ENCODE measurements around the gene ARHGAP42.

Gene ARHGAP42

GRCh38 chr11:100791103-100791502, 104.0 kb downstream of the ARHGAP42 start:
- DNase-seq (ENCODE audit: low spot score), result no peak
- H3K27ac ChIP-seq, result no peak overlapping the region
- TF ChIP-seq, protein P1, sequence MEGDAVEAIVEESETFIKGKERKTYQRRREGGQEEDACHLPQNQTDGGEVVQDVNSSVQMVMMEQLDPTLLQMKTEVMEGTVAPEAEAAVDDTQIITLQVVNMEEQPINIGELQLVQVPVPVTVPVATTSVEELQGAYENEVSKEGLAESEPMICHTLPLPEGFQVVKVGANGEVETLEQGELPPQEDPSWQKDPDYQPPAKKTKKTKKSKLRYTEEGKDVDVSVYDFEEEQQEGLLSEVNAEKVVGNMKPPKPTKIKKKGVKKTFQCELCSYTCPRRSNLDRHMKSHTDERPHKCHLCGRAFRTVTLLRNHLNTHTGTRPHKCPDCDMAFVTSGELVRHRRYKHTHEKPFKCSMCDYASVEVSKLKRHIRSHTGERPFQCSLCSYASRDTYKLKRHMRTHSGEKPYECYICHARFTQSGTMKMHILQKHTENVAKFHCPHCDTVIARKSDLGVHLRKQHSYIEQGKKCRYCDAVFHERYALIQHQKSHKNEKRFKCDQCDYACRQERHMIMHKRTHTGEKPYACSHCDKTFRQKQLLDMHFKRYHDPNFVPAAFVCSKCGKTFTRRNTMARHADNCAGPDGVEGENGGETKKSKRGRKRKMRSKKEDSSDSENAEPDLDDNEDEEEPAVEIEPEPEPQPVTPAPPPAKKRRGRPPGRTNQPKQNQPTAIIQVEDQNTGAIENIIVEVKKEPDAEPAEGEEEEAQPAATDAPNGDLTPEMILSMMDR (conservative IDR thresholded peaks at IDR 0.05; ENCODE audit: low read depth), result no peak
- CTCF ChIA-PET, result no interaction called here
- POLR2A ChIA-PET (ENCODE audit: low non-redundant PET), result no interaction called here

DNA sequence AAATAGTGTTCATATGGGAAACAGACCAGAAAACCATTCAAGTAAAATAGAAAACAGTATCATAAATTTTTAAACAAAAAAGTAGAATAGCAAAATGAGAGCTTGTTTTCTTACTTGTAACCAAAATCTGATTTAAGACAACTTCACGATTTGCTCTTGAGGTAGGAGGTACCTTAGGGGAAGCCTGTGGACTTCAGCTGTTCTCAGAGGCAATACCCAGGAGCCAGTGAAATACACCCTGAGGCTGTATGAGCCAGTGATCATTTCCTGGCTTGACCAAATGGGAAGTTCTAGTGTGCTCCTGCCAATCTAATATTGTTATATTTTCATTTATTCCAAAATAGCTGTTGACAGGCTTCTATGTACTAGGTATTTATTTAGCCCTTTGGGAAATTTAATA, 104.8 kb downstream of the ARHGAP42 start:
- TF ChIP-seq, protein P1 (conservative IDR thresholded peaks at IDR 0.05; ENCODE audit: low read depth), result no peak
- no peak overlapping the region for H3K27ac ChIP-seq
- peak; percentile 12 for DNase-seq (ENCODE audit: low spot score)
- ChIA-PET POLR2A (ENCODE audit: low non-redundant PET) (no interaction called here), CTCF (no interaction called here)

DNA sequence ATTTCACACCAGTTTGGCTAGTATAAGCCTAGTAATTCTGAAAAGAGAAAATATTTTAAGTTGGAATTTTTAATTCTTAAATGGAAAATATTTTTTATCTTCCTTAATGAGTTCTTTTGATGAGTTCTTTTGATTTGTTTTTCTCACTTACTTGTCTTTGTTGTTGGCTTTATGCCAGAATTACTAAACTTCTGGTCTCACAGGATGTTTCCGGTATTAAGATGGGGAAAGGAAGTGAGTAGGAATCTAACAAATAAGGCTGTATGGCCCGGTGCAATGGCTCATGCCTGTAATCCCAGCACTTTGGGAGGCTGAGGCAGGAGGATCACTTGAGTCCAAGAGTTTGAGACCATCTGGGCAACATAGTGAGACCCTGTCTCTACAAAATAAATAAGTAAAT, 106.4 kb downstream of the ARHGAP42 start:
- no peak overlapping the region for H3K27ac ChIP-seq
- POLR2A ChIA-PET (ENCODE audit: low non-redundant PET), result no interaction called here
- DNase-seq (ENCODE audit: low spot score), result no peak
- CTCF ChIA-PET, result no interaction called here
- TF ChIP-seq, protein P1 (conservative IDR thresholded peaks at IDR 0.05; ENCODE audit: low read depth), result no peak

- no peak overlapping the region for H3K27ac ChIP-seq
- ChIA-PET POLR2A (ENCODE audit: low non-redundant PET) (no interaction called here), CTCF (no interaction called here)
- no peak for DNase-seq (ENCODE audit: low spot score)
- TF ChIP-seq, protein P1 (conservative IDR thresholded peaks at IDR 0.05; ENCODE audit: low read depth), result no peak
Measured at GRCh38 chr11:100794446-100794845, 107.4 kb downstream of the ARHGAP42 start.

DNA sequence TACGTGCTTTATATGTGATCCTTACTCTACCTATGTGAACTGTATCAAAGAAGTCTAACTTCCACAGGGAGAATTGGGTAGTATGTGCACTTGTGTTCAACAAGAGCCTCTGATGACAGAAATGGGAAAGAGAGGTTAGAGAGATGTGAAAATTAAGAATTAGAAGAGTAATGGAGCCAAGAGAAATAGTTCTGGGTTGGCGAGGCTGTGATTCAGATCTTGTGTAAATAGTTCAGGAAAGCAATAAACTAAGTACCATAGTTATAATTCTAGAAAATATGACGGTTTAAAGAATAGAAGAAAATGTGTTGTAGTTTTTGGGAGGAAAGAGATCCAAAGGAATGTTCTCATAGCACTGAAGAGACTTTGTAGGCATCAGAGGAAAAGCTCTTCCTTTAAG, 112.4 kb downstream of the ARHGAP42 start:
- POLR2A ChIA-PET (ENCODE audit: low non-redundant PET), result no interaction called here
- H3K27ac ChIP-seq, result no peak overlapping the region
- TF ChIP-seq, protein P1 (conservative IDR thresholded peaks at IDR 0.05; ENCODE audit: low read depth), result no peak
- no peak for DNase-seq (ENCODE audit: low spot score)
- CTCF ChIA-PET, result no interaction called here

DNA sequence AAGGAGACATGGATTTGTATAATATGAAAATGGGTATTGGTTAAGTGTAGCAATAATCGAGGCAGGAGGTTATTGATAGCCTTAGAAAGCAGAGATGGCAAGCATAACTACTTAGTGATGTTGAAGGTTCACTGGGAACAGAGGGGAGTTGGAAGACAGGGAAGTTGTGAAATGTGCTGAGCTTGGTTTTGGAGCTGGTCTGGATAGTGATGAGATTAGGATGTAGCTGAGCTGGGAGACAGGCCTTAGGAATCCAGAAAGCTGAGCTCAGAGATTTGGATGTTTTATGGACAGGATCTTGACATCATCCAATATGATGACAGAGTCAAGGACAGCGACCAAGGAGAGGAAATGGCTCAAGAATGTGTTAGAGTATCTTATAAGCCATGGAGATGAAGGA, 113.1 kb downstream of the ARHGAP42 start:
- ChIA-PET CTCF (no interaction called here), POLR2A (ENCODE audit: low non-redundant PET) (no interaction called here)
- no peak overlapping the region for H3K27ac ChIP-seq
- TF ChIP-seq, protein P1 (conservative IDR thresholded peaks at IDR 0.05; ENCODE audit: low read depth), result no peak
- no peak for DNase-seq (ENCODE audit: low spot score)
